Stimulated activated naive B cell treated with anti-CD40 and anti-IgM and Interleukin-4, amounts not matched to agents 10 μg/mL and 1 μg/mL and 100 μg/mL, for 72 hours (primary cell): ENCODE measurements around the gene SMG6.
A peak's percentile ranks its signal among the peaks of the same experiment; 100 is the strongest.

Source experiments
- ATAC-seq, 2 donors: fragments of 150-1000 bp; cut with Tn5 transposase; replicated peaks; 2 replicates each; pipeline ENCODE4 v1.10.0; 2021; ENCODE audit warnings: moderate library complexity in 1 of 2
- DNase-seq: peaks from one replicate; pipeline ENCODE4 v3.0.0; 2021
- H3K27ac Mint-ChIP-seq: one replicate; pipeline ENCODE4 v1.8.0; 2022; ENCODE audit warnings: mild to moderate bottlenecking, mixed read lengths
- H3K27me3 Mint-ChIP-seq, 2 donors: one replicate each; pipeline ENCODE4 v1.8.0; 2022; ENCODE audit warnings: mixed read lengths in 2 of 2
- H3K36me3 Mint-ChIP-seq, 2 donors: one replicate each; pipeline ENCODE4 v1.8.0; 2022; ENCODE audit warnings: mixed read lengths in 2 of 2, mild to moderate bottlenecking in 1 of 2
- H3K4me1 Mint-ChIP-seq, 2 donors: one replicate each; pipeline ENCODE4 v1.8.0; 2022; ENCODE audit warnings: mixed read lengths in 2 of 2, mild to moderate bottlenecking in 1 of 2
- H3K4me3 Mint-ChIP-seq, 2 donors: one replicate each; pipeline ENCODE4 v1.8.0; 2022; ENCODE audit warnings: mild to moderate bottlenecking in 2 of 2, mixed read lengths in 2 of 2, moderate library complexity in 1 of 2
- H3K9me3 Mint-ChIP-seq, 2 donors: one replicate each; pipeline ENCODE4 v1.8.0; 2022; ENCODE audit warnings: mixed read lengths in 2 of 2, mild to moderate bottlenecking in 1 of 2

Gene SMG6

DNA sequence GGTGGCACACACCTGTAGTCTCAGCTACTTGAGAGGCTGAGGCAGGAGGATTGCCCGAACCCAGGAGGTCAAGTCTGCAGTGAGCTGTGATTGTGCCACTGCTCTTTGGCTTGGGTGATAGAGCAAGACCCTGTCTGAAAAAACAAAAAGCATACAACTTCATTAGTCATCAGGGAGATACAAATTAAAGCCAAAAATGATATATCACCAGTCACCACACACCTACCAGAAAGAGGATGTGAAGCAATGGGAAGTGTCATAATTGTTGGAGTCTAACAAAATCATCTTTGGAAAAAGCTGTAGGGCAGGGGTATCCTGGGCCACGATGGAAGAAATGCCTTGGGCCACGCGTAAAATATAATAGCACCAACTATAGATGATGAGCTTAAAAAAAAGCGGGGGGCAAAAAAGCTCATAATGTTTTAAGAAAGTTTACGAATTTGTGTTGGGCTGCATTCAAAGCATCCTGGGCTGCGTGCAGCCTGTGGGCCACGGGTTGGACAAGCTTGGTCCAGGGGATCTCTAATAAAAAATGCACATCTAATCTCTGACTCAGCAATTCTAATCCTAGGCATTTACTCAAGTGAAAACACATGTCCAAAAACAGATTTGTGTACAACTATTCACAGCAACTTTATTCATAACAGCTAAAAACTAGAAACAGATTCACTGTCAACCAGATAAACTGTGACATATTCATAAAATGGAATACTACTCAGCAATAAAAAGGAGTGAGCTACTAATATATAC lies 182.8 kb downstream of the SMG6 start:
- Mint-ChIP-seq H3K36me3 (peaks cover 10 to 22% of the 10 kb centered on the region in 2 donors), H3K27ac (no peak overlapping the region), H3K4me1 (peaks cover 20 to 43% of the 10 kb centered on the region in 2 donors), H3K27me3 (no peaks in the 10 kb centered on the region), H3K9me3 (no peaks in the 10 kb centered on the region), H3K4me3 (no peak overlapping the region)
- ATAC-seq (no peak), DNase-seq (no peak)

DNA sequence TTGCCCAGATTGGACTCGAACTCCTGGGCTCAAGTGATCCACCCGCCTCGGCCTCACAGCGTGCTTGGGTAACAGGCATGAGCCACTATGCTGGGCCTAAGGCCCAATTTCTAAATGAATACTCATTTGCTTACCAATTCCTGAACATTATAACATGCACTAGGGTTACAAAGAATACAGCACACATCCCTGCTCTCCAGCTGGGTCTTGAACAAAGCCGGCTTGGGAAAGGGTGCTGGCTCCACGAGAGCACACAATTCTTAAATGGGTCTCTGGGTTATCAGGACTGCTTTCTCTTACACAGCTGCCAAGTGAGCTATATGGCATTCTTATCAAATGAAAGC lies 190.3 kb downstream of the SMG6 start:
- no peaks in the 10 kb centered on the region for H3K27me3 Mint-ChIP-seq
- no peak overlapping the region for H3K4me3 Mint-ChIP-seq
- DNase-seq, result no peak
- no peak for ATAC-seq
- H3K4me1 Mint-ChIP-seq, result peaks cover 3 to 7% of the 10 kb centered on the region in 2 donors
- no peak overlapping the region for H3K27ac Mint-ChIP-seq
- peaks cover 3 to 9% of the 10 kb centered on the region in 2 donors for H3K36me3 Mint-ChIP-seq
- H3K9me3 Mint-ChIP-seq, result no peaks in the 10 kb centered on the region

DNA sequence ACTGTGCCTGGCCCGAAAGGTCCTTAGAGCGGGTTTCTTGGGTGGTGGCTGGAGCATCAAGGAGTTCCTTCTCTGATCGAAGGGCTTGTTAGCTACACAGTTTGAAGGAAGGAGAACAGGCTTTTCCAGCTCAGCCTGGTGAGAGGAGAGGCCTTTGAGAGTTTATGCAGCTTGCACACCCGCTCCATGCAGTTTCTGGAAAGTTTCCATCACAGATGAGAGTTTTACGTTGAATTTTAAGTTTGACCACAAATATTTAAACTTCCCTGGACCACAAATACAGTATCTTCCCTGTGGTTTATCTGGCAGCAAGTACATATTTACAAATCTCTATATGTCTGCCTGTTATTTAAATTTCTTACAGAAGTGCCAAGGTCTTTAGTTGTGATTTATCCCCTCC lies 191.9 kb downstream of the SMG6 start:
- H3K4me3 Mint-ChIP-seq, result no peak overlapping the region
- ATAC-seq, result no peak
- H3K36me3 Mint-ChIP-seq, result peaks cover 10 to 15% of the 10 kb centered on the region in 2 donors
- no peaks in the 10 kb centered on the region for H3K27me3 Mint-ChIP-seq
- no peak overlapping the region for H3K27ac Mint-ChIP-seq
- H3K9me3 Mint-ChIP-seq, result no peaks in the 10 kb centered on the region
- peaks cover 2 to 7% of the 10 kb centered on the region in 2 donors for H3K4me1 Mint-ChIP-seq
- DNase-seq, result no peak

DNA sequence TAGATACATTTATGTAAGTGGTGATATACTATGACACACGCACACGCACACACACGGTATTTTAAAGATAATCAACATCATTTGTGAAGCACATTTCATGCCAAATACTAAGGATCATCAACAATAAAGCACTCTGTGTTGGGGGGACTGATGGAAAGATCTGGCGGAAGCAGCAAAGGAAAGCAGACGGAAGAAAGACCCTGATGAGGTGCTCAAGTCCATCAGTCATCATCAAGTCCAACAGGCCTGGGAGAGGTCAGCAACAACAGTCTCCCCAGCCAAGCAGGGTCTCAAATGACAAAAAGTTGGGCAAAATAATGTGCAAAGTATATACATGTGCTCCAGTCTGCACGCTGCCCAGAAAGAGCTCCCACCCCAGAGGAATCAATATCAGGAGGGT lies 193.1 kb downstream of the SMG6 start:
- no peak for DNase-seq
- H3K4me1 Mint-ChIP-seq, result peaks cover 2 to 5% of the 10 kb centered on the region in 2 donors
- H3K27me3 Mint-ChIP-seq, result no peaks in the 10 kb centered on the region
- H3K36me3 Mint-ChIP-seq, result peaks cover 13 to 14% of the 10 kb centered on the region in 2 donors
- H3K9me3 Mint-ChIP-seq, result no peaks in the 10 kb centered on the region
- H3K4me3 Mint-ChIP-seq, result no peak overlapping the region
- H3K27ac Mint-ChIP-seq, result no peak overlapping the region
- ATAC-seq, result no peak

DNA sequence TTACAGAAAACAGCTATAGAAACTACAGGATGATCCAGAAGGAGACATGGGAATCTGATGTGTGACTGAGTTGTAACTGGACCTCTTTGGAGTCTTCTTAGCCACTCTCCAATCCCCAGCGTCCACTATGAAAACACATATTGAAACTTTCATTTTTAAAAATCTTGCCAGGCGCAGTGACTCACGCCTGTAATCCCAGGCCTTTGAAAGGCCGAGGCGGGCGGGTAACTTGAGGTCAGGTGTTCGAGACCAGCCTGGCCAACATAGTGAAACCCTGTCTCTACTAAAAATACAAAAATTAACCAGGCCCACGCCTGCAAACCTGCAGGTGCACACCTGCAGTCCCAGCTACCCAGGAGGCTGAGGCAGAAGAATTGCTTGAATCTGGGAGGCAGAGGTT lies 195.4 kb downstream of the SMG6 start:
- H3K4me3 Mint-ChIP-seq, result no peak overlapping the region
- no peaks in the 10 kb centered on the region for H3K27me3 Mint-ChIP-seq
- DNase-seq (no peak), ATAC-seq (no peak)
- no peak overlapping the region for H3K27ac Mint-ChIP-seq
- peaks cover 18 to 24% of the 10 kb centered on the region in 2 donors for H3K36me3 Mint-ChIP-seq
- H3K9me3 Mint-ChIP-seq, result no peaks in the 10 kb centered on the region
- peaks cover 2 to 5% of the 10 kb centered on the region in 2 donors for H3K4me1 Mint-ChIP-seq

DNA sequence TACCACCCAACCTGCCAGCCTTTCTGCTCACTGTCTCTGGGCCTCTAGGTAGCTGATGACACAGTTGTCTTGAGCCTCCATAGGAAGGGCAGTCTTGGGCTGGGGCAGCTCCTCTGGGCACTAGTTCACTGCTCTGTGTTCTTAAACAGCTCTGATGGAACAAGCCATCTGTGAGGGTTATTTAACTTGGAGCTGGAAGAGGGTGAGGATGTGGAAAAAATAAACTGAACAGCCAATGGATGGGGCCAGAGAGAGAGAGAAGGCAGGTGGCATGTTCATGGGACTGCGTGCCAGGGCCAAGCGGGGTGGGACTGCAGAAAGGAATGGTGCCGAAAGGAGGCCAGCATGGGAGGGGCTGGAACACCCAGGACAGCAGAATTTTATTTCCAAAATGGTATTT lies 196.1 kb downstream of the SMG6 start:
- peak overlapping the region; percentile 88 for H3K27ac Mint-ChIP-seq

DNA sequence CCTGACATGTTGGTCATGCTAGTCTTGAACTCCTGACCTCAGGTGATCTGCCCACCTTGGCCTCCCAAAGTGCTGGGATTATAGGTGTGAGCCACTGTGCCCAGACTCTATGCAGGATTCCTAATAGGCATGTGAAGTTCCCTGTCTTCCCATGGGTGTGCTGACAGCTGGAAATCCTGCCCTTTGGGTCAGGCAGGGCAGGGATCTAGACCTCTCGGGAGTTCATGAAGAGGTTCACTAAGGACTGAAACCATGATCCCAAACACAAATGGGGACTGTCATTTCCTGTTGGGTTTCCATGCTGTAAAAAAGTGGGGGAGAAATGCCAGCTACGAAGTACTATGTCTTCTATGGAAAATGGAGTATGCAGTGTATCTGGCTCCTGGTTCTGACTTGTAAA lies 196.5 kb downstream of the SMG6 start:
- peaks cover 23 to 31% of the 10 kb centered on the region in 2 donors for H3K36me3 Mint-ChIP-seq
- H3K4me3 Mint-ChIP-seq, result no peak overlapping the region
- no peaks in the 10 kb centered on the region for H3K27me3 Mint-ChIP-seq
- H3K27ac Mint-ChIP-seq, result peak overlapping the region; percentile 88
- no peaks in the 10 kb centered on the region for H3K9me3 Mint-ChIP-seq
- ATAC-seq (no peak), DNase-seq (no peak)
- peaks cover 7 to 10% of the 10 kb centered on the region in 2 donors for H3K4me1 Mint-ChIP-seq

More for the DNA sequence above, 196.1 kb downstream of the SMG6 start:
- no peaks in the 10 kb centered on the region for H3K27me3 Mint-ChIP-seq
- H3K4me3 Mint-ChIP-seq, result no peak overlapping the region
- peaks cover 7 to 9% of the 10 kb centered on the region in 2 donors for H3K4me1 Mint-ChIP-seq
- H3K36me3 Mint-ChIP-seq, result peaks cover 23 to 30% of the 10 kb centered on the region in 2 donors
- DNase-seq, result no peak
- no peak for ATAC-seq
- H3K9me3 Mint-ChIP-seq, result no peaks in the 10 kb centered on the region

DNA sequence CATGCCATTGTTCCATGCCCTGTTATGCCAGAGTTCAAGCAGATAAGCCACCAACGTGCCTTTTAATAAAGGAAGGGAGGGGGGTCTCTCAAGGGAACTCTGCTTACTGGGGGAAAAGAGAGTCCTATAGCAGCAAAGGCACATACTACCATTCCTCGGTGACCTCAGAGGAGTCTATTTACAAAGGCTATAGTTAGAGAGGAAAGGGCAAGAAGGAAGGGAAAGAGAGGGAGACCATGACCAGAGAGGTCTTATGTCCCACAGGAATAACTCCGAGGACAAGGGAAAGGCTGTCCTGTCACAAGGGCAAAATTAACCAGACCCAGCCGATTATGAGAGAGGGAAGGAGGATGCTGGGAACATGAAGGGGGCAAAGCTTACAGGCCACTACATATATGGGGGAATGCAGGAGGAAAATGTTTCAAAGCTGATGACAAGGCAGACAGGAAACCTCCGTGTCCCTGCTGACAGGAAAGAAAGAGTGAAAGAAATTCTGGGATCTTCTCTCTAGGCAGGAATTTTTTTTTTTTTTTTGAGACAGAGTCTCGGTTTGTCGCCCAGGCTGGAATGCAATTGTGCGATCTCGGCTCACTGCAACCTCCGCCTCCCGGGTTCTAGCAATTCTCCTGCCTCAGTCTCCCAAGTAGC lies 197.2 kb downstream of the SMG6 start:
- Mint-ChIP-seq H3K36me3 (peaks cover 23 to 31% of the 10 kb centered on the region in 2 donors), H3K27ac (no peak overlapping the region), H3K4me3 (no peak overlapping the region), H3K27me3 (no peaks in the 10 kb centered on the region), H3K4me1 (peaks cover 10 to 16% of the 10 kb centered on the region in 2 donors), H3K9me3 (no peaks in the 10 kb centered on the region)
- ATAC-seq (no peak), DNase-seq (no peak)

DNA sequence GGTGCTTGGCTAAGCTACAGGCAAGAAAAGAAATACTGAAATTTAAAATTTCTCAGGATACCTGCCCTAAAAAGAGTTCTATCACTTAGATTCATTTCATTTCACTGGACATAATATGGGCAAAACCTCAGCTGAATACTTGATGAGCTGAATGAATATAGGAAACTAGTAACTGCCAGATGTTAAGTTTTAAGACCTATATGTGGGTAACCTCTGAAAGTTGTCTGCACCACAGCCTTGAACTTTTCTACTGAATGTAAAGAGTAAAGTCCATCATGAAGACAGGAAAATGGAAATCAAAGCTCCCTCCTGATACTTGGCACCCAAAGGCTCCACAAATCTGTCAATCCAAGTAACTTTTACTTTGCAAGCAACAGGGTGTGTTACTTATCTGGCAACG lies 197.9 kb downstream of the SMG6 start:
- peaks cover 11 to 22% of the 10 kb centered on the region in 2 donors for H3K4me1 Mint-ChIP-seq
- DNase-seq (no peak), ATAC-seq (no peak)
- H3K4me3 Mint-ChIP-seq, result no peak overlapping the region
- H3K9me3 Mint-ChIP-seq, result no peaks in the 10 kb centered on the region
- H3K36me3 Mint-ChIP-seq, result peaks cover 23 to 31% of the 10 kb centered on the region in 2 donors
- no peaks in the 10 kb centered on the region for H3K27me3 Mint-ChIP-seq
- H3K27ac Mint-ChIP-seq, result no peak overlapping the region

DNA sequence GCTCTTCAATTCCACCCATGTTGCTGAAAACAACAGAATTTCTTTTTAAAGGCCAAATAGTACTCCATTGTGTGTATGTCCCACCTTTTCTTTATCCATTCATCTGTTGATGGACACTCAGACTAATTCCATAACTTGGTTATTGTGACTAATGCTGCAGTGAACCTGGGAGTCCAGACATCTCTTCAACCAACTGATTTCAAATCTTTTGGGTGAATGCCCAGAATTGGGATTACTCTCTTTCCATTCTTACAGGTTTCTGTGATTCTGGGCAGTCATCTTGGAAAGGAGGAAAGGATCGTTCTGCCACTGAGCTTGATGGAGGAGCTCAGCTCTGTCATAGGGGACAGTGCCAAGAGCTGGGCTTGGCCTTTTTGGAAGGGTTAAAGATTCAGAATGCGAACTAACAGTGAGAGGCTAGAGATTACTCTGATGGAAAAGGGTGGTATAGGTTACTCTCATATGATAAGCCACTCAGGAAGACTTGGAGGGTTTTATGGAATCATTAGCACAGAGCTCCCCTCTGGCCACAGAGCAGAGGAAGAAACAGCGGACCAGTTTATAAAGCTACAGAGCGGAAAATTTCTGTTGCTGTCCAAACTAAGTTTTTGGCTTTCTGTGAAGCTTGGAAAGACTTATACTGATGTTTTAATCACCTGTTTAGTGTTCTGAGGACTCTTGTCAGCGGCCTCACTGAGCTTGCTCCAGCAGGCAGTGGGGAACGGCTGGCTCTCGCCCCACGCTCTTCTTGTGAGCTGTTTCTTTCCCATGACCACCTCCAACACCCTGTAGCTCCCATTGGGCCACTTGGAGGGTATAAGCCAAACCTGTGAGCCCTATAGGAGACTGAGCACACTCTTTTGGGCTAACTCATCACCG lies 200.4 kb downstream of the SMG6 start:
- Mint-ChIP-seq H3K4me3 (no peak overlapping the region), H3K4me1 (peaks cover 11 to 22% of the 10 kb centered on the region in 2 donors), H3K27me3 (no peaks in the 10 kb centered on the region), H3K36me3 (peaks cover 20 to 34% of the 10 kb centered on the region in 2 donors), H3K9me3 (no peaks in the 10 kb centered on the region), H3K27ac (peak overlapping the region; percentile 69)
- DNase-seq, result no peak
- ATAC-seq, result no peak

DNA sequence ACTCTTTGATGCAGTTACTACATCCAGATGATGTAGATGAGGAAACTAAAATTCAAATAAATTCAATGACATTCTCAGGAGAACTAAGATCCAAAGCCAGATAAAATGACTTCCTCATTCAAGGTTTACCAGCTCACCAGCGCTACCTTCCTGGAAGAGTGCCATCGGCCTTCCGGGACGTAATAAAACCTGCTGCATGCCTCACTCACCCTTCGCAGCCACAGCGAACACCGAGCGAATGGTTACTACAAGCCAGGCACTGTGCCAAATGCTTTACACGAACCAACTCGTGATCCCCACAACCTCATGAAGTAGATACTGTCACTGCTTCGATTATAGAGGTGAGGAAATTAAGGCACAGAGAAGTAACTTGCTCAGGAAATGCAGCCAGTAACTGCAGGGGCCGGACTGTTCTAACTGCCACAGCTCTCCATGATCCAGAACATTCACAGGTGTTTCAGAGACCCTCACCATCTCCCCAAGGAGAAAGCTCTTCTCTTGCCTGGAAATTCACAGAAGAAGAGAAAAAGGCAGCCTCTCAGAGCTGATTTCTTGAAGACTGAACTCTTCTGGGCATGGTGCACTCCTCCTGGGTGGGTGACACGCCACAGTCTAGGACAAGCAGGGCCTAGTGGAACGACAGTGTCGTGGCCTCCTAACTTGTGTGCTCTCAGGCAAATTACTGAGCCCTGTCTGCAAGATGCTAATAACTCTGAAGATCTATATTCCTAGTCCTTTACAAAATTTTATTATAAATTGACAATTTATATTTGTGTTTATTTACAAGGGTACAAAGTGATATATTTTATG lies 201.9 kb downstream of the SMG6 start:
- Mint-ChIP-seq H3K4me1 (peaks cover 9 to 21% of the 10 kb centered on the region in 2 donors), H3K36me3 (peaks cover 18 to 30% of the 10 kb centered on the region in 2 donors), H3K27ac (peak overlapping the region; percentile 37), H3K27me3 (no peaks in the 10 kb centered on the region), H3K9me3 (no peaks in the 10 kb centered on the region), H3K4me3 (no peak overlapping the region)
- ATAC-seq, result peak; percentile 87 to 93
- DNase-seq, result peak; percentile 61

DNA sequence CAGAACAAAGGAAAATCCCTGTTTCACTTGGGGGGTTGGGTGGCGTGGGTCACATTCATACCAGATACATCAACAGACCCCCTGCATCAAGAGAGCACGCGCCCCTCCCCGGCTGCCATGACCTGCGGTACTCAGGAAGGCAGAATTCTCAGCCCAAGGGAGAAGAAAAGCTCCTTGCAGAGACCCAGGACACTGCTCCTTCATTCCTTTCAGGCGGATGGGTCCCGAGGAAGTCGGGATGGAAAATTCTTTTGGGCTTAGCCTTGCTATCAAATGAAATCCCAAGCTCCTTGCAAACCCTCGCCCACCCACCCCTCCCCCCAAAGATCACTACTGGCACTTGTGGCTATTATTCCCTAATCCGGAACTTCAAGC lies 208.1 kb downstream of the SMG6 start:
- H3K36me3 Mint-ChIP-seq, result peaks cover 14 to 32% of the 10 kb centered on the region in 2 donors
- H3K9me3 Mint-ChIP-seq, result no peaks in the 10 kb centered on the region
- DNase-seq, result no peak
- no peak overlapping the region for H3K4me3 Mint-ChIP-seq
- peaks cover 16 to 25% of the 10 kb centered on the region in 2 donors for H3K4me1 Mint-ChIP-seq
- H3K27me3 Mint-ChIP-seq, result no peaks in the 10 kb centered on the region
- H3K27ac Mint-ChIP-seq, result no peak overlapping the region
- ATAC-seq, result no peak

DNA sequence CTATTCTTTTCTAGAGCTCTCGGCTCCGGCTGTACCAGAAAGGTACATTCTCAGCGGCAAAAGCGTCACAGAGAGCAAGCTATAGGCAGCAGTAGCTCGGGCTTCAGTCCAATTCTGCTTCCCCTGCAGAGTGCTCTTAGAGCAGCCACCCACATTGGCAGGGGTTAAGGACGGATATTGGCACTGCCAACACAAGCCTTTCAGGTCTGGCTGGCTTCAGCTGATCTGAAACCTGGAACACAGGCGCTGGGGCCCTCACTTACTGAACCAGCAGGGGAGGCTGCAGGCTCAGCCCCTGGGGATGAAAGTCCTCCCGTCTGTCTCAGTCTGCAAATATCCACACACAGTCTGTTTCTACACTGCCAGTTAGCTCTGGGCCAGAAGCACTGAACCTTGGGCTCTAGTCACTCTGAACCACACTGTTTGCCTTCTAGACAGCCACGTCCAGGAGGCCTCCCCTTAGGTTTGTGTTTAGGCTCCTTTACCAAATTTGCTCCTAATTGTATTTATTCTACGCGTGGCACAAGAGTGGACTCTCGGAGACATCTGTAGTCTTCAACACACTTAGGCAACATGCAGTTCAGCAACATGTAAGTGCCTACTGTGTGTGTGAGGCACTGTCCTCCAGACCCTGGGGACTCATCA lies 208.6 kb downstream of the SMG6 start:
- ATAC-seq (peak; percentile 26 to 31), DNase-seq (no peak)
- Mint-ChIP-seq H3K4me1 (peaks cover 20 to 30% of the 10 kb centered on the region in 2 donors), H3K27me3 (no peaks in the 10 kb centered on the region), H3K27ac (no peak overlapping the region), H3K9me3 (no peaks in the 10 kb centered on the region), H3K36me3 (peaks cover 14 to 32% of the 10 kb centered on the region in 2 donors), H3K4me3 (no peak overlapping the region)
